DMS53 (cell line): ENCODE measurements around the gene CREB1.
"Not testable (repeated sequence)": the region's sequence is repeated elsewhere in the genome, so short reads cannot be mapped to it uniquely, and the experiment has no call there.

Experiments used
- DNase-seq: peaks from one replicate; lab custom pipeline; 2025; lab: John Stamatoyannopoulos, UW

The CREB1 gene

GRCh38 chr2:207617011-207617671, 87.4 kb downstream of the CREB1 start:
- no peak for DNase-seq

GRCh38 chr2:207619764-207620203, 90.0 kb downstream of the CREB1 start:
- no peak for DNase-seq

GRCh38 chr2:207621501-207622039, 91.8 kb downstream of the CREB1 start:
- no peak for DNase-seq

- peak; percentile 85 for DNase-seq
These were observed 94.6 kb downstream of the CREB1 start for GRCh38 chr2:207624185-207625013.

- peak; percentile 97 for DNase-seq
These were observed 95.5 kb downstream of the CREB1 start, which contains the start of gene METTL21A for GRCh38 chr2:207625014-207625907. Gene METTL21A, minus strand, starts transcription at chr2:207625394. Its CDS starts 1,019 bp downstream, at chr2:207624375.

- no peak for DNase-seq
These were observed 99.8 kb downstream of the CREB1 start for GRCh38 chr2:207629553-207629952.

- no peak for DNase-seq
These were observed 100.7 kb downstream of the CREB1 start for GRCh38 chr2:207630491-207630890.

- DNase-seq = no peak
These were observed 103.1 kb downstream of the CREB1 start for GRCh38 chr2:207632575-207633493.

- no peak for DNase-seq
These were observed 103.9 kb downstream of the CREB1 start for GRCh38 chr2:207633686-207634085.

GRCh38 chr2:207635468-207636200, 105.9 kb downstream of the CREB1 start:
- DNase-seq = no peak

- DNase-seq = not testable (repeated sequence)
These were observed 109.5 kb downstream of the CREB1 start for GRCh38 chr2:207639288-207639687.

- peak; percentile 30 for DNase-seq
These were observed 110.4 kb downstream of the CREB1 start for GRCh38 chr2:207640160-207640559.

- DNase-seq = no peak
These were observed 110.9 kb downstream of the CREB1 start for GRCh38 chr2:207640661-207641060.

- DNase-seq = no peak
These were observed 114.1 kb downstream of the CREB1 start for GRCh38 chr2:207643892-207644291.

GRCh38 chr2:207646582-207646981, 116.8 kb downstream of the CREB1 start:
- DNase-seq = not testable (repeated sequence)
